Stomach (tissue), 4 donors: ENCODE measurements around the gene PSMB8.

Experiments
- CTCF ChIP-seq, 7 experiments: fragments of 450-650 bp in 4 of 7; fragments of 200-600 bp in 3 of 7; sonication (generic) in 3 of 7; IDR thresholded peaks; one replicate each; pipeline ENCODE4 v1.5.1; 2016 to 2019; ENCODE audit warnings: antibody characterized with exemption in 7 of 7, control low read depth in 2 of 7, mild to moderate bottlenecking in 1 of 7
- EP300 ChIP-seq: sonication (generic); formaldehyde crosslinking; IDR thresholded peaks from one replicate; pipeline ENCODE4 v1.6.1; 2017; ENCODE audit warnings: antibody characterized with exemption
- POLR2A ChIP-seq, 4 donors: fragments of 450-650 bp; IDR thresholded peaks; one replicate each; pipeline ENCODE4 v1.6.1; 2016; ENCODE audit warnings: antibody characterized with exemption in 4 of 4, control low read depth in 2 of 4, mild to moderate bottlenecking in 1 of 4, moderate library complexity in 1 of 4
- POLR2AphosphoS5 ChIP-seq, 3 donors: sonication (generic); formaldehyde crosslinking; IDR thresholded peaks; one replicate each; pipeline ENCODE4 v1.6.1; 2016; ENCODE audit warnings: antibody characterized with exemption in 3 of 3

DNA sequence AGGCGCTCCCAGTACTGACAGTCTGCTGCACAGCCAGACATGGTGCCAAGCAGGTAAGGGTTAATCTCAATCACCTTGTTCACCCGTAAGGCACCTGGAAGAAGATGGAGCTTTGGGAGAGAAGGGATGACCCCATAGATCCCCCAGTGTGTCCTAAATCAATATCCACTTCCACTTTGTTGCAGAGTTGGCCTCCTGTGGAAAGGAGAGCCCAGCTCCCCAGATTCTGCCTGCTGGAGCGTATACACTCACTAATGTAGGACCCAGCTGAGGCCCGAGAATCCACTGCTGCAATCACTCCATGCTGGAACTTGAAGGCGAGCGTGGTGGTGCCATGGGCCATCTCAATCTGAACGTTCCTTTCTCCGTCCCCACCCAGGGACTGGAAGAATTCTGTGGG lies 1.2 kb downstream of the PSMB8 start:
- TF ChIP-seq CTCF (IDR thresholded peaks at IDR 0.05) (no peak), EP300 (no peak), POLR2A (IDR thresholded peaks at IDR 0.05) (no peak), POLR2AphosphoS5 (IDR thresholded peaks at IDR 0.05) (no peak)
